Loucy (cell line): ENCODE data around the gene OR51Q1.

Source experiments
- H2AFZ ChIP-seq: fragments of 200-600 bp; sonication (generic); 2 replicates; pipeline ENCODE4 v1.6.0; 2016; ENCODE audit warnings: antibody characterized with exemption, mild to moderate bottlenecking, low read length, moderate library complexity
- H3F3A ChIP-seq: fragments of 200-600 bp; 2 replicates; pipeline ENCODE4 v1.6.0; 2016; ENCODE audit warnings: antibody characterized with exemption, low read depth, mild to moderate bottlenecking
- H3K27me3 ChIP-seq: fragments of 200-600 bp; sonication (generic); 2 replicates; pipeline ENCODE4 v1.6.1; 2014; ENCODE audit warnings: low read length, mild to moderate bottlenecking; ENCODE audit not compliant: insufficient read depth, poor library complexity, severe bottlenecking
- H3K36me3 ChIP-seq: fragments of 200-600 bp; sonication (generic); 2 replicates; pipeline ENCODE4 v1.6.1; 2016; ENCODE audit warnings: low read length; ENCODE audit not compliant: insufficient read depth
- H3K4me1 ChIP-seq: fragments of 200-600 bp; sonication (generic); 2 replicates; pipeline ENCODE4 v1.5.1; 2014; ENCODE audit warnings: low read length, mild to moderate bottlenecking; ENCODE audit not compliant: insufficient read depth, poor library complexity, severe bottlenecking
- H3K4me2 ChIP-seq: fragments of 200-600 bp; sonication (generic); 2 replicates; pipeline ENCODE4 v1.6.0; 2014; ENCODE audit warnings: antibody characterized with exemption, low read length, low read depth, mild to moderate bottlenecking; ENCODE audit not compliant: poor library complexity, severe bottlenecking
- H3K4me3 ChIP-seq: fragments of 200-600 bp; sonication (generic); 2 replicates; pipeline ENCODE4 v1.5.1; 2014; ENCODE audit warnings: low read length, mild to moderate bottlenecking, mixed read lengths; ENCODE audit not compliant: poor library complexity, severe bottlenecking
- H3K79me2 ChIP-seq: fragments of 200-600 bp; sonication (generic); 2 replicates; pipeline ENCODE4 v1.6.1; 2014; ENCODE audit warnings: low read length; ENCODE audit not compliant: insufficient read depth
- H3K9ac ChIP-seq: fragments of 200-600 bp; sonication (generic); 2 replicates; pipeline ENCODE4 v1.6.0; 2014; ENCODE audit warnings: mild to moderate bottlenecking, low read depth, low read length, moderate library complexity; ENCODE audit not compliant: poor library complexity, severe bottlenecking
- H3K9me2 ChIP-seq: fragments of 200-600 bp; sonication (generic); replicated peaks from 2 replicates; pipeline ENCODE4 v1.6.1; 2016; ENCODE audit warnings: low read depth, low read length, mixed read lengths
- H3K9me3 ChIP-seq: fragments of 200-600 bp; sonication (generic); 2 replicates; pipeline ENCODE4 v1.6.1; 2014; ENCODE audit warnings: mild to moderate bottlenecking, antibody characterized with exemption, low read length, low read depth; ENCODE audit not compliant: insufficient read depth
- H4K20me1 ChIP-seq: fragments of 200-600 bp; sonication (generic); 2 replicates; pipeline ENCODE4 v1.6.0; 2014; ENCODE audit warnings: antibody characterized with exemption, low read length, mild to moderate bottlenecking; ENCODE audit not compliant: insufficient read depth, poor library complexity, severe bottlenecking
- EZH2phosphoT487 ChIP-seq: fragments of 200-600 bp; IDR thresholded peaks from 2 replicates; pipeline ENCODE4 v1.6.1; 2018; ENCODE audit warnings: antibody characterized with exemption, mild to moderate bottlenecking, moderate library complexity, borderline replicate concordance
- TF ChIP-seq, protein P1 (sequence below): fragments of 200-600 bp; sonication (generic); conservative IDR thresholded peaks from 2 replicates; pipeline ENCODE4 v1.5.1; 2014; ENCODE audit warnings: mild to moderate bottlenecking, antibody characterized with exemption, low read length

OR51Q1 gene

DNA sequence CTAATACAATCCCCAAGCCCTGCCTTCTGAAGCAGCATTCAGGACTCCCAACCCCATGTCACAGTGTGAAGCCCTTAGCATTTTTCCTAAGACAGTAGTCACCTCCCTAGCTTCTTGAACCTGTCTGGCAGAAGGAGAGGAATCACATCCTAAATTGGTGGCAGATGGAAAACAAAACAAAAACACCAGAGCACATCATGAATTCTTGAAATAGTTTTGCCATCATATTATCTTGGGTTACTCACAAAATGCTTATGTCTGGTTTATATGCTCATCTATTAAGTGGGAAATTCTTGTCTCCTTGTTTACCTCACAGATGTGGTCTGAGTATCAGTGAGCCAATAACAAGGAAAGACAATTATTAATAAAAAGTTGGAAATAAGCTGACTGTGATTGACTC, 23.0 kb upstream of the OR51Q1 start:
- H3K4me1 ChIP-seq, result no peaks in the 10 kb centered on the region
- no peaks in the 10 kb centered on the region for H4K20me1 ChIP-seq
- H3K9me3 ChIP-seq, result no peaks in the 10 kb centered on the region; the same call in 1 of the 2 replicates
- no peak overlapping the region for H3K4me2 ChIP-seq
- no peaks in the 10 kb centered on the region for H3F3A ChIP-seq
- H3K27me3 ChIP-seq, result no peaks in the 10 kb centered on the region
- no peak overlapping the region for H3K9ac ChIP-seq
- H3K4me3 ChIP-seq, result no peak overlapping the region
- H3K36me3 ChIP-seq, result no peaks in the 10 kb centered on the region
- no peaks in the 10 kb centered on the region for H3K9me2 ChIP-seq
- no peaks in the 10 kb centered on the region for H3K79me2 ChIP-seq
- no peak overlapping the region for H2AFZ ChIP-seq
- TF ChIP-seq, protein P1, sequence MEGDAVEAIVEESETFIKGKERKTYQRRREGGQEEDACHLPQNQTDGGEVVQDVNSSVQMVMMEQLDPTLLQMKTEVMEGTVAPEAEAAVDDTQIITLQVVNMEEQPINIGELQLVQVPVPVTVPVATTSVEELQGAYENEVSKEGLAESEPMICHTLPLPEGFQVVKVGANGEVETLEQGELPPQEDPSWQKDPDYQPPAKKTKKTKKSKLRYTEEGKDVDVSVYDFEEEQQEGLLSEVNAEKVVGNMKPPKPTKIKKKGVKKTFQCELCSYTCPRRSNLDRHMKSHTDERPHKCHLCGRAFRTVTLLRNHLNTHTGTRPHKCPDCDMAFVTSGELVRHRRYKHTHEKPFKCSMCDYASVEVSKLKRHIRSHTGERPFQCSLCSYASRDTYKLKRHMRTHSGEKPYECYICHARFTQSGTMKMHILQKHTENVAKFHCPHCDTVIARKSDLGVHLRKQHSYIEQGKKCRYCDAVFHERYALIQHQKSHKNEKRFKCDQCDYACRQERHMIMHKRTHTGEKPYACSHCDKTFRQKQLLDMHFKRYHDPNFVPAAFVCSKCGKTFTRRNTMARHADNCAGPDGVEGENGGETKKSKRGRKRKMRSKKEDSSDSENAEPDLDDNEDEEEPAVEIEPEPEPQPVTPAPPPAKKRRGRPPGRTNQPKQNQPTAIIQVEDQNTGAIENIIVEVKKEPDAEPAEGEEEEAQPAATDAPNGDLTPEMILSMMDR, result no peak
- no peak for TF ChIP-seq EZH2phosphoT487

DNA sequence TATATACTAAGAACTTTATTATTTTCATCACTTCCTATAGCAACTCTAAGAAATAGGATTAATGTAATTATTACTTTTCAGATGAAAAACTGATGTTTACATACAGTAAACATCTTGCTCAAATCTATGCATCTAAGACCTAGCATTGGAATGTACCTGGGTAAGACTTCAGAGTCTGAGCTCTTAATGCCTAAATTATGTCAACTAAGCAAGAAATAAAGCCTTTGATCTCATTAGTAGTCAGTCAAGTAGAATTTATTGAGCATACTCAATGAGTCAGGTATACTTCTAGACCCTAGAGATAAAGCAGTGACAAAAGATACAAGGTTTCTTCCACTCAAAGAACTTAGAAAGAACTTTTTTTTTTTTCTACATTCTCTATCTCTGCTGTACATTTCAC, 16.7 kb upstream of the OR51Q1 start:
- no peaks in the 10 kb centered on the region for H3K9me2 ChIP-seq
- H3F3A ChIP-seq, result no peaks in the 10 kb centered on the region
- H4K20me1 ChIP-seq, result no peaks in the 10 kb centered on the region
- TF ChIP-seq, protein P1, result no peak
- no peak for TF ChIP-seq EZH2phosphoT487
- no peak overlapping the region for H2AFZ ChIP-seq
- H3K4me3 ChIP-seq, result no peak overlapping the region
- H3K79me2 ChIP-seq, result no peaks in the 10 kb centered on the region
- no peak overlapping the region for H3K4me2 ChIP-seq
- no peaks in the 10 kb centered on the region for H3K36me3 ChIP-seq
- no peaks in the 10 kb centered on the region for H3K4me1 ChIP-seq
- no peaks in the 10 kb centered on the region; the same call in 1 of the 2 replicates for H3K9me3 ChIP-seq
- H3K27me3 ChIP-seq, result no peaks in the 10 kb centered on the region
- no peak overlapping the region for H3K9ac ChIP-seq

DNA sequence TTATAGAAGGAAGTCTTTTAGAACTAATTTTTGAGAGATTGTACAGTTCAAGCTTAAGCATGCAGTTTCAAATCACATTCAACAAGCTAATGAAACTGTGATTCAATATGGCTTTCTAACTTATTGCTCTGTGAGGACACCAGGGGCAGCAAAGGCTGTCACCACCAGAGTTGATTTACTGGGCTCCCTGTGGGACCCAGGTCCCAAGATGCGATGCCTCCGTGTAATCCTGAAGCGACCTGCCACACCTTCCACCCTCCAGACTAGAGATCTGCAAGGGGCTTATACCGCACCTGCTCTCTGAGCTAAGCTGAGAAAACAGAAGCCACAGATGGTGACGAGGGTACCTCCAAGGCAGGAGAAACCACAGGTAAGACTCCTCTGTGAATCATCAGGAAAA, 918 bp upstream of the OR51Q1 start:
- Histone ChIP-seq H3K4me1 (no peaks in the 10 kb centered on the region), H4K20me1 (no peaks in the 10 kb centered on the region), H3K27me3 (no peaks in the 10 kb centered on the region), H2AFZ (no peak overlapping the region), H3K9ac (no peak overlapping the region), H3K36me3 (no peaks in the 10 kb centered on the region), H3K4me2 (no peak overlapping the region), H3F3A (no peaks in the 10 kb centered on the region), H3K9me3 (no peaks in the 10 kb centered on the region), H3K4me3 (no peak overlapping the region), H3K79me2 (no peaks in the 10 kb centered on the region), H3K9me2 (no peaks in the 10 kb centered on the region)
- TF ChIP-seq, protein P1, result no peak
- TF ChIP-seq EZH2phosphoT487, result no peak
